Aorta (tissue), 4 donors: ENCODE measurements around the gene MRPS11. TPM values are rescaled to one million over a fixed set of nuclear protein-coding genes. Genes with fewer than 3 reads are reported as not detected.

Experiments used
- polyA plus RNA-seq, 2 donors: library from polyadenylated mRNA; stranded (reverse); fragments of 200-250 nt; gene quantifications; one replicate each; pipeline ENCODE4 v1.2.3, GENCODE V29; 2013
- total RNA-seq, 2 donors: library from RNA; stranded (reverse); fragmentation: NEBNext Ultra II Directional; extraction: Animal tissue kit (Norgen Biotek cat#: 25700); gene quantifications; one replicate each; pipeline ENCODE4 v1.2.1, GENCODE V29; 2021
- donor health status: healthy with polysubstance abuse.
- donor health status: Bipolar disorder and iron deficiency.
- donor health status: DM: no; HTN: no; CAD: no.
- donor health status: DM: yes; HTN: yes; CAD: no.

Gene MRPS11
- total and polyA plus RNA-seq, 4 donors = 24.9 to 42.4 (median 30.8) TPM

Other genes starting within 250 kb of the MRPS11 start
- gene NTRK3, start 211.0 kb upstream of the MRPS11 start, total RNA-seq = 10 to 100 TPM; 79.2 to 79.9 TPM
- gene NTRK3, start 211.0 kb upstream of the MRPS11 start, polyA plus RNA-seq = 10 to 100 TPM in 1 of 2 donors, 1 to 10 TPM in 1; 8.9 to 84.0 TPM
- 10 to 100 TPM; 14.1 to 16.5 TPM for gene MRPL46, start 320 bp upstream of the MRPS11 start, total RNA-seq
- gene MRPL46, start 320 bp upstream of the MRPS11 start, polyA plus RNA-seq = 10 to 100 TPM; 23.8 to 29.4 TPM
- 1 to 10 TPM; 3.3 to 6.7 TPM for gene DET1, start 79.0 kb downstream of the MRPS11 start, total RNA-seq
- 1 to 10 TPM; 2.5 to 2.6 TPM for gene DET1, start 79.0 kb downstream of the MRPS11 start, polyA plus RNA-seq
- 10 to 100 TPM; 10.7 to 22.3 TPM for gene AEN, start 153.6 kb downstream of the MRPS11 start, total RNA-seq
- 1 to 10 TPM; 7.1 to 10.0 TPM for gene AEN, start 153.6 kb downstream of the MRPS11 start, polyA plus RNA-seq
- 10 to 100 TPM; 12.4 to 13.3 TPM for gene ISG20, start 171.3 kb downstream of the MRPS11 start, total RNA-seq
- 10 to 100 TPM; 10.1 to 18.7 TPM for gene ISG20, start 171.3 kb downstream of the MRPS11 start, polyA plus RNA-seq